Osteocyte (in vitro differentiated cells): ENCODE data around the gene VMAC. TPM values are rescaled to one million over a fixed set of nuclear protein-coding genes. Genes with fewer than 3 reads are reported as not detected.

Experiments used
- DNase-seq: peaks from one replicate; pipeline ENCODE4 v3.0.0; 2021; ENCODE audit warnings: mixed read lengths; ENCODE audit not compliant: unreplicated experiment; ENCODE audit errors: extremely low spot score
- H3K27ac Mint-ChIP-seq: one replicate; pipeline ENCODE4 v1.8.0; 2021; ENCODE audit warnings: mild to moderate bottlenecking, mixed read lengths; ENCODE audit not compliant: unreplicated experiment
- H3K27me3 Mint-ChIP-seq: one replicate; pipeline ENCODE4 v1.8.0; 2021; ENCODE audit warnings: mixed read lengths; ENCODE audit not compliant: unreplicated experiment
- H3K36me3 Mint-ChIP-seq: one replicate; pipeline ENCODE4 v1.8.0; 2021; ENCODE audit warnings: mixed read lengths; ENCODE audit not compliant: unreplicated experiment
- H3K4me1 Mint-ChIP-seq: one replicate; pipeline ENCODE4 v1.8.0; 2021; ENCODE audit warnings: mixed read lengths; ENCODE audit not compliant: unreplicated experiment
- H3K4me3 Mint-ChIP-seq: one replicate; pipeline ENCODE4 v1.8.0; 2021; ENCODE audit warnings: mild to moderate bottlenecking, moderate library complexity, mixed read lengths; ENCODE audit not compliant: unreplicated experiment
- H3K9me3 Mint-ChIP-seq: one replicate; pipeline ENCODE4 v1.8.0; 2021; ENCODE audit warnings: mixed read lengths; ENCODE audit not compliant: unreplicated experiment
- CTCF ChIP-seq: fragments of 200-600 bp; sonication (generic); IDR thresholded peaks from 2 replicates; pipeline ENCODE4 v1.5.0; 2021; ENCODE audit warnings: antibody characterized with exemption, mild to moderate bottlenecking, moderate library complexity
- total RNA-seq: library from RNA; stranded (reverse); gene quantifications from 2 replicates; pipeline ENCODE4 v1.2.1, GENCODE V29; 2021

The VMAC gene
- total RNA-seq, 1 donor from 2014 or later = 10.7 TPM

DNA sequence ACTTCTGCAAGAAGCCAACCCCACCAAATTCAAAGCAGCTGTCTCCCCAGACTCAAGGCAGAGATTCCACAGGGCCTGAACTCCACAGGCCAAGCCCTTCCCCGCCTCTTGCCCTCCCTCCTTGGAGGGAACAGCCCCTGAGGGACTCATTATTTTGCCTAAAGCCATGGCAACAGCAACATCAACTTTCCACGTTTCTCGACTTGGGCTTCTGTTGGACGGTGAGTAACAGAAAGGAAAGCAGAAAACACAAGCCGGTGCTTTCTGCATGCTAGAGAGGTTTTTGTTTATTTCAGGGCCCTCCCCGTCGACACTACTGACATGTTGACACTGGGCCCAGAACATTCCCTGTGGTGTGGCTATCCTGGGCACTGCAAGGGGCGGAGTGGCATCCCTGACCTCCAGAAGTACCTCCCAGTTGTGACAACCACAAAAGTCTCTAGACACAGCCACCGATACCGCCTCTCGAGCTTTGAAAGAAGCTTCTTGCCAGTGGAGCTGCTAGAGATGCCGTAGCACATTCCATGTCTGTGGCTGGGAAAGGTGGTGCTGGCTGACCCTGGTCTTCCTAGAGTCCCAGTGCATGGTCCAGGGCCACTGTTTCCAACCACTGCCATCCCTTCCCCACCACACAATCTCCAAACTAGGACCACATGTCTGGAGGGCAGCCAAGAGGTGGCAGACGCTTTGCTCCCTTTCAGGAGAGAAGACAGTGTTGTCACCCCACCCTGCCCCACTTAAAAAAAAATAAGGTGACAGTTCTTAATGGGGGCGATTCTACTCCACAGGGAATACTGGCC is 22.2 kb downstream of the VMAC start:
- no peaks in the 10 kb centered on the region for H3K9me3 Mint-ChIP-seq
- no peak for DNase-seq
- no peak overlapping the region for H3K4me3 Mint-ChIP-seq
- no peak for TF ChIP-seq CTCF
- peak overlapping the region; percentile 82 for H3K27ac Mint-ChIP-seq
- H3K36me3 Mint-ChIP-seq = peaks cover 40% of the 10 kb centered on the region
- peaks cover 13% of the 10 kb centered on the region for H3K4me1 Mint-ChIP-seq
- no peaks in the 10 kb centered on the region for H3K27me3 Mint-ChIP-seq

DNA sequence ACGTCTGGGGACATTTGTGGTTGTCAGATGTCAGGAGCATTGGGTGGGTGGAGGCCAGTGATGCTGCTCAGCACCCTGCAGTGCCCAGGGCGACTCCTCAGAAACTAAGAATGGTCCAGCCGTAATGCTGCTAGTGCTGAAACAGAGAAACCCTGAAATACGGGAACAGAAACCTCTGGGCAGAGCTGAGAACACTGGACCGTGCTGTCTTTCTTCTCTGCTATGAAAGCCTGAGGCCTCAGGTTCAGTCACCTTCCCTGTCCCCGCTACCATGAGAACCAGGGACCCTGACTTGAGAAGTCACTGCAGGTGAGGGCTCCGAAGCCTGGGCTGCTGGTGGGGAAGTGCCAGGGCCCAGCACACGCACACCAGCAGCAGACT is 22.8 kb downstream of the VMAC start:
- peaks cover 13% of the 10 kb centered on the region for H3K4me1 Mint-ChIP-seq
- H3K4me3 Mint-ChIP-seq = no peak overlapping the region
- no peaks in the 10 kb centered on the region for H3K27me3 Mint-ChIP-seq
- DNase-seq = no peak
- H3K27ac Mint-ChIP-seq = peak overlapping the region; percentile 82
- TF ChIP-seq CTCF = no peak
- H3K9me3 Mint-ChIP-seq = no peaks in the 10 kb centered on the region
- peaks cover 39% of the 10 kb centered on the region for H3K36me3 Mint-ChIP-seq

GRCh38 chr19:5929179-5929578 is 24.5 kb downstream of the VMAC start:
- no peak overlapping the region for H3K27ac Mint-ChIP-seq
- peaks cover 33% of the 10 kb centered on the region for H3K36me3 Mint-ChIP-seq
- no peak overlapping the region for H3K4me3 Mint-ChIP-seq
- no peaks in the 10 kb centered on the region for H3K9me3 Mint-ChIP-seq
- no peak for DNase-seq
- H3K4me1 Mint-ChIP-seq = peaks cover 22% of the 10 kb centered on the region
- H3K27me3 Mint-ChIP-seq = no peaks in the 10 kb centered on the region
- no peak for TF ChIP-seq CTCF

GRCh38 chr19:5929625-5930024 is 25.0 kb downstream of the VMAC start:
- no peak for TF ChIP-seq CTCF
- H3K27me3 Mint-ChIP-seq = no peaks in the 10 kb centered on the region
- peaks cover 26% of the 10 kb centered on the region for H3K4me1 Mint-ChIP-seq
- H3K36me3 Mint-ChIP-seq = peaks cover 31% of the 10 kb centered on the region
- no peak for DNase-seq
- H3K4me3 Mint-ChIP-seq = no peak overlapping the region
- no peaks in the 10 kb centered on the region for H3K9me3 Mint-ChIP-seq
- H3K27ac Mint-ChIP-seq = no peak overlapping the region

DNA sequence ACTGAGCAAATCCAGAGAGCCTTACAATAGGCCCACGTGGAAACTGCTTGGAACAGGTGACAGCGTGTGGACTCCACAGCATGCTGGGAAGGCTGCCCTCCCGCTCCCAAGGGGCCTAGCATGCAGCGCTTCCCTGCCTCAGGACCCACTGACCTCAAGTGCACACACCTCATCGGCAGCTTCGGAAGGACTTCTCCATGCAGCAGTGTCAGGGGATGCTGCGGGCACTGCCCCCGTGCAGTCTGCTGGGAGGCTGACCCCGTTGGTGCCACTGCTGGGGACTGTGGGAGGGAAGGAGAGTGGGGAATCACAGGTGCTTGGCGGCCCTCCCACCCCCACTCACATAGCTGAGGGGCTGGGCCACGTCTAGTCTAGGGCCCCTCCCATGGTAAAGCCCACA is 26.6 kb downstream of the VMAC start:
- Mint-ChIP-seq H3K9me3 (no peaks in the 10 kb centered on the region), H3K27ac (no peak overlapping the region), H3K4me3 (no peak overlapping the region), H3K27me3 (no peaks in the 10 kb centered on the region), H3K36me3 (peaks cover 29% of the 10 kb centered on the region), H3K4me1 (peaks cover 43% of the 10 kb centered on the region)
- no peak for DNase-seq
- no peak for TF ChIP-seq CTCF
